T1000 (cell line): ENCODE results near the gene HMCES.
"Not testable (repeated sequence)": the region's sequence is repeated elsewhere in the genome, so short reads cannot be mapped to it uniquely, and the experiment has no call there.

Experiments used
- DNase-seq: peaks from one replicate; lab custom pipeline; 2025; ENCODE audit warnings: mixed read lengths; lab: John Stamatoyannopoulos, UW

The HMCES gene

DNA sequence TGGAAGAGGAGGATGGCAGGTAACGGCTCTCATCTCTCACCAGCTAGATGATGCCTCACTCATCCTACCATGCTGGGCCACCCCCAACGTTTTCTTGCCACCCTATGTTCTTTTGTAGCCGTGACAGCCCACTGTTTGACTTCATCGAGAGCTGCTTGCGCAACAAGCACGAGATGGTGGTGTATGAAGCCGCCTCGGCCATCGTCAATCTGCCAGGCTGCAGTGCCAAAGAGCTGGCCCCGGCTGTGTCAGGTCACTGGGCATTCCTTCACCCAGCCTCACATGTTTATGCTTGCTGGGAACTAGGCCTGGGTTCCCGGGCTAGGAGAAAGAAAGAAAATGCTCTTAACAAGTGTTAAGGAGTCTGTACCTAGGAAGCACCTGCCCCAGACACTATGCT lies 21.1 kb upstream of the HMCES start:
- DNase-seq = no peak

DNA sequence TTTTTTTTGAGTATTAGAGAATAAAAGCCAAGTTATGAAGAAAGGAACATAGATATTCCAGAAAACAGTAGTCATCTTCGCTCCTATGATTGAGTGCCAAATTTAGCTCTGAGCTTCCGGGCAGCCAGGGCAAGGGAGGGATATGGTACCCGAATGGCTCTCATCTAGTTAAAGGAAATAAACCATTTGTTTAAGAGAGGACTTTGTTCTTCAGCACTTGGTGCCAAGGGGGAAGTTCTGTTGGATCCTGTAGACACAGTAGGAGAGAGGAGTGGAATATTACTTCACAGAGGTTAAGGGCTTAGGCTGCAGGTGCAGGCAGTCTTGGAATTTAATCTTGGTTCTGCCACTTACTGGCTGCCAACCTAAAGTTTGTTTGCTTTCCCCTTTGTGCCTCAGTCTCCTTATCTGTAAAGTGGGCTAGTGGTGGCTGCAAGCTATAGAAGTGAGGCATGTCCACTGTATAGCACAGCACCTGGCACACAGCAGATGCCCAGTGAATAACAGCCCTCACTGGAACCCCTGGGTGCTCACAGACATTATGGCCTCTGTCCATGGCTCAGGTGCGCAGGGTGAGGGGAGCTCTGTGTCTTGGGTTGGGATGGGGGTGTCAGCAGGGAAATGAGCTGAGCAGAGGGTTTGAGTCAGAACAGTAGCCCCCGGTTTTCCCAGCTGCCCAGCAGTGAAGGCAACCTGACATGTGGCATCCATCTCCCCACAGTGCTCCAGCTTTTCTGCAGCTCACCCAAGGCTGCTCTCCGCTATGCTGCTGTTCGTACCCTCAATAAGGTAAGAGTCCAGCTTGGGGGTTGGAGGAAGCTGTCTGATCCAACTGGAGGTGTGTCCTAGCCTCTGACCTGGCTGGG lies 18.8 kb upstream of the HMCES start:
- DNase-seq = no peak

DNA sequence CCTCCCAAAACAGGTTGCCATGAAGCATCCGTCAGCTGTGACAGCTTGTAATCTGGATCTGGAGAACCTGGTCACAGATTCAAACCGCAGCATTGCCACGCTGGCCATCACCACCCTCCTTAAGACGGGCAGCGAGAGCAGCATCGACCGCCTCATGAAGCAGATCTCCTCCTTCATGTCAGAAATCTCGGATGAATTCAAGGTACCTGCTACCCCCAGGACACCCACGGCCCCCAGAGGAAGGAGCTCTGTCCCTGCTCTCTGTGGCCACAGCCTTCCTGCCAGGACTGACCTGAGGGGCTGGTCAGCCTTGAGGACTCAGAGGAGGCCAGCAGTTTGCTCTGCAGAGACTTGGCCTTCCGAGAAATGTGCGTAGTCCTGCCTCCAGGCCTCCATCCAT lies 18.1 kb upstream of the HMCES start:
- no peak for DNase-seq

DNA sequence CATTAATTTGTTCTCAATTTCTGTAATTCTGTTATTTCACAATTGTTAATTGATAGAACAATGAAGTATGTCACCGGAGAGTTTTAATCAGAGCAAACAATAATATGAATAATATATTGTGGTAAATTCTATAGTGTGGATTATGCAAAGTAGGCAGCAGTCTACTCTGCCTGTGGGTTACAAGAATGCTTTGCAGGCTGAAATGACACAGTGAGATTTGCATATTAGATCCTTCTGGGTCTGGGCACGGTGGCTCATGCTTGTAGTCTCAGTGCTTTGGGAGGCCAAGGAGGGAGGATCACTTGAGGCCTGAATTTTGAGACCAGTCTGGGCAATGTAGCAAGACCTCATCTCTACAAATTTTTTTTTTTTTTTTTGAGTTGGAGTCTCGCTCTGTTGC lies 16.8 kb upstream of the HMCES start:
- no peak for DNase-seq

DNA sequence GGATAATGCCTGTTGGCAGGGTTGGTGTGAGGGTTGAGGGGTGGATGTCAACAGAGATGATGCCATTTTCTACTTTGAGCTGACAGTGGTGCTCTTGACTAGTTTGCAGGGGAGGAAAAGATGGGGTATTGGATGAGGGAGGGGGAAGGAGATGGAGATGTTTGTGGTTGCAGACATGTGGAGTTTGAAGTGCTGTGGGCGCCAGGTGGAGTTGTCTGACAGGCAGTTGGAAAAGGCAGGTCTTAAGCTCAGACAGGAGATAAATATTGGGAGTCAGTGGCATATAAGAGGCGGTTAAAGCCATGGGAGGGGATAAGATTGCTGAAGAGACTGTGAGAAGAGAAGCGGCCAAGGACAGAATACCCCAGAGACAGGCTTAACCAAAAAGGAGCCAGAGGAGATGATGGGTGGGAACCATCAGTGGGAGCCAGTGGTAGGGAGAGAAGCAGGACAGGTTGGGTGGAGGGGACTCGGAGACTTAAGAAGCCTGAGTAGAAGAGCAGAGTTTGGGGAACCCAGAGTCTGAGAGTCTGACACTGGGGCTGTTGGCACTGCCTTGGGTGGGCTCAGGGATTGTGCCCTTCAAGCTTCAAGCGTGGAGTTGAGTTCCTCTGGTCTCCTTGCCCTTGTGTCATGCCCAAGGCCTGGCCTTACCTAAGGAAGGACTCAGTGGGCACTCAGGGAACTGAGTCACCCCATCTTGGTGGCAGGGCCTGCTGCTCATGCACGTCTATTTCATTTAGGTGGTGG lies 15.3 kb upstream of the HMCES start:
- DNase-seq = no peak

DNA sequence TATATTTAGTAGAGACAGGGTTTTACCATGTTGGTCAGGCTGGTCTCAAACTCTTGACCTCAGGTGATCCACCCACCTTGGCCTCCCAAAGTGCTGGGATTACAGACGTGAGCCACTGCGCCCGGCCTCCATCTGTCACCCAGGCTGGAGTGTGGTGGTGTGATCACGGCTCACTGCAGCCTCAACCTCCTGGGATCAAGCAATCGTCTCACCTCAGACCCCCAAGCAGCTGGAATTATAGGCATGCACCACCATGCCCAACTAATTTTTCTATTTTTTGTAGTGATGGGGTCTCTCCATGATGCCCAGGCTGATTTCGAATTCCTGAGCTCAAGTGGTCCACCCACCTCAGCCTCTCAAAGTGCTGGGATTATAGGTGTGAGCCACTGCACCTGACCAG lies 13.7 kb upstream of the HMCES start:
- DNase-seq = not testable (repeated sequence)

DNA sequence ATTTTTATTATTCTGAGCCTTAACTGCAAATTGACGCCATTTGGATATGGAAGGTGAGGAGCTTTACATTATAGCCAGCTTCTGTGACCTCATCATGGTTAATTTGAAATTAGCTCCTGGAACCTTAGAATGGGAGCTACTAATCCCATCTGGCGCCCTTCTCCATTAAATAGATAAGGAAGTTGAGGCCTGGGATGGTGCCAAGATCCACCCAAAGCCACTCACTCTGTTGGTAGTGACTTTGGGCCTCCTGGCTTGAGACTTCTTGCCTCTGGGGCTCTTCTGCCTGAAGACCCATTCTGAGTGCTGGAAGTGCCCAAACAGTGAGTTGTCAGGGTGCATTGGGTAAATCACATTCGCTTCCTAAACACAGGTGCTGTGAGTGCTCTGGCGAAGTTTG lies 12.0 kb upstream of the HMCES start:
- DNase-seq = no peak

DNA sequence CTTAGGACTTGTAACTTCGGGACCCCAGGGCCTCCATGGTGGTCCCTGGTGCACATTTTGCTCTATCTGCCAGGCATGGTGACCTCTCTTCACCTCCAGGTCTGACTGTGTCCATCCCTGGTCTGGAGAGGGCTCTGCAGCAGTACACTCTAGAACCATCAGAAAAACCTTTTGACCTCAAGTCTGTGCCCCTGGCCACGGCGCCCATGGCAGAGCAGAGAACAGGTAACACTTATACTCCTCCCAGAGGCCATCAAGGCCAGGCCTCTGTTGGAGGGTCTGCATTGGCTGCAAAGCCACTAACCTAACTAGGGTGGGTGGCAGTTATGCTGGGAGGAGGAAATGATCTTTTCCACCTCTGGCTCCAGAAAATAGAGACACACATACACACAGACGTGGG lies 10.3 kb upstream of the HMCES start:
- DNase-seq = no peak

DNA sequence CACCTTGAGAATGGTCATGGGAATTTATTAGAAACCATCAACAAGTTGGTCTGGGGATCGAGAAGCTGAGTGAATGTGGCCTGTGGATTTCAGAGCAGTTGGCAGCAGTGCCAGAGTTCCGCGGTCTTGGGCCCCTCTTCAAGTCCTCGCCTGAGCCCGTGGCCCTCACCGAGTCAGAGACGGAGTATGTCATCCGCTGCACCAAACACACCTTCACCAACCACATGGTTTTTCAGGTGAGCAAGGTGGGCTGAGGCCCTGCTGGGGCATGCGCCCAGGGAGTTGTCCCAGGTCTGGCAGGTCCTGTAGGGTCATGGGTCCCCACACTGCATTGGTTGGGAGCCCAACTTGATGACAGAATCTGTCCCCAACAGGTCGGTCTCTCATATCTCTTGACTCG lies 7.0 kb upstream of the HMCES start:
- no peak for DNase-seq

DNA sequence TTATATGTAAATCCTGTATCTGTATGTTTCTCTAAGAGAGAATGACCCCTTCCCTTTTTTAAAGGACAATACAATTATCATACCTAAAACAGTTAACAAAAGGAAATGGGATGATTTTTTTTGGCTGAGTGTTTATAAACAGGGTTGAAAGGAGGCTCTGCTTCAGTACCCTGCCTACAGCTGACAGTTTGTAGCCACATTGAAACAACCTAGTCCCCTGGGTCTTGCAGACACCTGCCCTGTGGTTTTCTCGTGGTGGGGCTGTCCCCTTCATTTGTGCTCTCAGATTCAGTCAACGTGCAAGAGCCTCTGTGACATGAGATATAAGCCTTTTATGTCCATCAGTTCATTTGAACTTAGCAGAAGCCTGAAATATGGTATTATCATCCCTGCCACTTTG lies 2.3 kb upstream of the HMCES start:
- DNase-seq = no peak

DNA sequence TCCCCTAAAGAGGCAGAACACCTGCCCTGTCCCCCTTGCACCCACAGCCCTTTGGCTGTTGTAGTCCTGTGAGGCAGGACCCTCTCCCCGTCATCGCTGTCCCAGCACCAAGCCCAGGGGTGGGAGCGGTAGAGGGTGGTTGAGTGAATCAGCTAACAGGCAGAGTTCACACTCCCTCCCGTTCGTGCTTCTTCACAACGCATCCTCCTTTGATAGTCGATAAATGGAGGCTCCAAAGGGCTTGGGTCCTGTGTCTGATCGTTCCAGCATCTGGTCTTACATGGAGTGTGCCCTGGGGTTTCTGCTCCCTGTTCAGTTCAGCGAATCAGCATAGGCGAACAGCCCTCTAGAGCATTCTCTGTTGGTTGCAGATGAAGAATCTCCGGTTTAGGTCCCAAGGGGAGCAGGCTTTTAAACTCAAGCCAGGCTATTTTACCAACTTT lies 820 bp upstream of the HMCES start:
- DNase-seq = no peak

DNA sequence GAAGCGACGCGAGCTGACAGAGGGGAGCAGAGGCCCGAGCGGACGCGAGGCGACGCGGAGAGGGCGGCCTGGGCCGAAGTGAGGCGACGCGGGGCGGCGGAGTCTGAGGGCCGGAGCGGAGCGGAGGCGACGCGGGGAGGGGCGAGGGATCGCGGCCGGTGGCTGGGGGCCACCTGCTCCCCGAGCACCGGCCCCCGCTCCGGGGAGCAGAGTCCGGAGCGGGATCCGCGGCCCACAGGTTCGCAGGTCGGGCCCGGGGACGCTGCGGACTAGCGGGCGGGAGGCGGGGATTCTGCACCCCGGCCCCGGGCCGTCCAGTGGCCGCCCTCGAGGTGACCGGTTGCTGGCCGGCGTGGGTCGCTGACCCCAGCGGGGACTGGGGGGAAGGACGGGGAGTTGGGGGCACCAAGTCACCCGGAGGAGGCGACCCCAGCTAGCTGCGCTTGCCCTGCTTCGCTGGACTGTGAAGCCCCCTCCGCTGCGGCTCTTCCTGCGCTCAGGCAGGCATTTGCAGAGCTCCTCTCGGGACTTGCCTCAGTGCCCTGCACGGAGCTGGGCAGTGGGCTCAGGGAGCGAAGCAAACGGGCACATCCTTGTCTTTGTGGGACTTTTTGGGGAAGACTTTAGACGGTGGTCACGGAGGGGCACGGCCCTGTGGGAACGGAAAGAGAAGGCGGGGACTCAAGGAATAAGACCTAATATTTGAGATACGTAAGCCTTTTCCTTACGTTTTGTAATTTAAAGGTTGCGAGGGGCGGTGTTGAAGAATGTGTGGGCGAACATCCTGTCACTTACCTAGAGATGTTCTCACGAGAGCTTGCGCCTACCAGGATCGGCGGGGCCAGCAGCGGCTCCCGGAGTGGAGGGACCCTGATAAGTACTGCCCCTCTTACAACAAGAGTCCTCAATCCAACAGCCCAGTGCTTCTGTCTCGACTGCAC lies 566 bp downstream of the HMCES start:
- DNase-seq = no peak

DNA sequence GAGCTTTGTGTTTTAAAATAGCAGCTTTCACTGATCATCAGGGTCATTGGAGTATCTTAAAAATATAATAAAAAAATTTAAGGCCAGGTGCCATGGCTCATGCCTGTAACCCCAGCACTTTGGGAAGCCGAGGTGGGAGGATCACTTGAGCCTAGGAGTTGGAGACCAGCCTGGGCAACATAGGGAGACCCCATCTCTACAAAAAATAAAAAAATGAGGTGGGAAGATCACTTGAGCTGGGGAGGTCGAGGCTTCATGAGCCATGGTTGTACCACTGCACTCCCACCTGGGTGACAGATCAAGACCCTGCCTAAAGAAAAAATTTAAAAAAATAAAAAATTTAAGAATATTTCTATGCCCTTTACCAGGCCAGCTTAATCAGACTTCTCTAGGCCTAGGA lies 1.5 kb downstream of the HMCES start:
- DNase-seq = no peak

DNA sequence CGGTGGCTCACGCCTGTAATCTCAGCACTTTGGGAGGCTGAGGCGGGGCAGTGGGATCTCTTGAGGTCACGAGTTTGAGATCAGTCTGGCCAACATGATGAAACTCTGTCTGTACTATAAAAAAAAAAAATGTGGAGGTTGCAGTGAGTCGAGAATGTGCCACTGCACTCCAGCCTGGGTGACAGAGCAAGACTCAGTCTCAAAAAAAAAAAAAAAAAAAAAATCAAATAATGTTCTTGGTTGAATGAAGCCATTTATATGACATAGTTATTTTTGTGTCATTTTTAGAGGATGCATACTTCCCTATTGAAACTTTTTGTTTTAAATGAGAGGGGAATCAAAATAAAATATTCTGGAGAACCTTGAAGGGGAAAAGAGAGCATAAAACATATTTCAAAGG lies 3.1 kb downstream of the HMCES start:
- no peak for DNase-seq

DNA sequence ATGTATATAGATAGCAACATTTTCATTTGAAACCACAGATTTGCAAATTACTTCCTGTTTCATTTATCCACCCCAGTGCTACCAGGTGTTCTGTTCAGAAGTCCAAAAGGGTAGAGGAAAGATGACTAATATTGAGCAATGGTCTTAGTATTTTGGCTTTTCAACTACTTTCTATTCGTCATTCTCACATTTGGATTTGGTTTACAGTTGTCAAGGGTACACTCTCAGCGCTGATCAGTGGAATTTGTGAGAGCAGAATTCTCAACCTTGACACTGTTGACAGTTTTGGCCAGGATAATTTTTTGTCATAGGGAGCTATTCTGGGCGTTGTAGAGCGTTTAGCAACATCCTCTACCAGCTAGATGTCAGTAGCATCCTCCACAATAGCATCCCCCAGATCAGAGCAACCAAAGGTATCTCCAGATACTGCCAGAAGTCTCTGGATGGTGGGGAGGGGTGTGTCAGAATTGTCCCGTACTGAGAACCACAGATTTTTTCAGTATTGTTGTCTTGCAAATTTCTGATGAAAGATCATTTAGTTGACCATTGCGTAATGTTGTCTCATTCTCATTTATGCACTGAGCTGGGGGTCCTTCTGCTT lies 4.2 kb downstream of the HMCES start:
- no peak for DNase-seq

DNA sequence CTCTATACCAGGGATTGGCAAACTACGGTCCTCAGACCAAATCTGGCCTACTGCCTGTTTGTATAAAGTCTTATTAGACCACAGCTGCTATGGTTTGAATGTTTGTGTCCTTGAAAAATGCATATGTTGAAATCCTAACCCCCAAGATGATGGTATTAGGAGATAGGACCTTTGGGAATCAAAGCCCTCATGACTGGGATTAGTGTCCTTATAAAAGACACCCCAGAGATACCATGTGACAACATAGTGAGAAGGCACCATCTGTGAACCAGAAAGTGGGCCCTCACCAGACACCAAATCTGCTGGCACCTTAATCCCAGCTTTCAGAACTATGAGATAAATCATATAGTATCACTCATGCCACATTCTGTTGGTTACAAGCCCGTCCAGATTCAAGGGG lies 7.4 kb downstream of the HMCES start:
- DNase-seq = no peak

DNA sequence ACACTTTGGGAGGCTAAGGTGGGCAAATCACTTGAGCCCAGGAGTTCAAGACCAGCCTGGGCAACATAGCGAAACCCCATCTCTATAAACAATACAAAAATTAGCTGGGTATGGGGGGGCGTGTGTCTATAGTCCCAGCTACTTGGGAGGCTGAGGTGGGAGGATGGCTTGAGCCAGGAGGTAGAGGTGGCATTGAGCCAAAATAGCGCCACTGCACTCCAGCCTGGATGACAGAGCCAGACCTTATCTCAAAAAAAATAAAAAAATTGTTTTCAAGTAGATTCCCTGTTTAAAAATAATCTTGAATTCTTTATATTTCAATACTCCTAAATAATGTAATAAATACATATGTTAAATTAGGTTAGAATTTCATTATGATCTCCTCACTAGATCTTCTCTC lies 9.8 kb downstream of the HMCES start:
- DNase-seq = no peak

DNA sequence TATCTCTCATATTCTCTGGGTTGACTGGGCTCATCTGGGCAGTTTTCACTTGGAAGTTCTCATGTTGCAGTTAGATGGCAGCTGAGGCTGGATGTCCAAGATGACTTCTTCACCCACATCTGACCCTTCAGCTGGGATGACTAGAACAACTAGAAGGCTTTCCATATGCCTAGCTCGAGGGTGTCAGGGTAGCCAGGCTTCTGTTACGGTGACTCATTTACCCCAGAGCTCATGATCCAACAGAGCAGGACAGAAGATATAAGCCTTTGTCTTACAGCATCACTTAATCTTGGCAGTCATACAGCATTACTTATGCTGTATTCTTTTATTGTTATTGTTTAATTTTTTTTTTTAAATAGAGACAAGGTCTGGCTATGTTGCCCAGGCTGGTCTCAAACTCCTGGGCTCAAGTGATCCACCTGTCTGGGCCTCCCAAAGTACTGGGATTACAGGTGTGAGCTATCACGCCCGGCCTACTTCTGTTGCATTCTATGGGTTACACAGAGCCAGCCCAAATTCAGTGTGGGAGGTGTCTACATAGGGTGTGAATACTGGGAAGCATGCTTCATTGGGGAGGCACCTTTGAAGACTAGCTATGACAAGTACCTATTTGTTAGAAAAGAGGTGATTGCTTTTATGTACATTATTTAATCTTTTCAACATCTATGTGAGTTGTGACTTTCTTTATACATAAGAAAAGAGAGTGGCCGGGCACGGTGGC lies 10.7 kb downstream of the HMCES start:
- DNase-seq = no peak

DNA sequence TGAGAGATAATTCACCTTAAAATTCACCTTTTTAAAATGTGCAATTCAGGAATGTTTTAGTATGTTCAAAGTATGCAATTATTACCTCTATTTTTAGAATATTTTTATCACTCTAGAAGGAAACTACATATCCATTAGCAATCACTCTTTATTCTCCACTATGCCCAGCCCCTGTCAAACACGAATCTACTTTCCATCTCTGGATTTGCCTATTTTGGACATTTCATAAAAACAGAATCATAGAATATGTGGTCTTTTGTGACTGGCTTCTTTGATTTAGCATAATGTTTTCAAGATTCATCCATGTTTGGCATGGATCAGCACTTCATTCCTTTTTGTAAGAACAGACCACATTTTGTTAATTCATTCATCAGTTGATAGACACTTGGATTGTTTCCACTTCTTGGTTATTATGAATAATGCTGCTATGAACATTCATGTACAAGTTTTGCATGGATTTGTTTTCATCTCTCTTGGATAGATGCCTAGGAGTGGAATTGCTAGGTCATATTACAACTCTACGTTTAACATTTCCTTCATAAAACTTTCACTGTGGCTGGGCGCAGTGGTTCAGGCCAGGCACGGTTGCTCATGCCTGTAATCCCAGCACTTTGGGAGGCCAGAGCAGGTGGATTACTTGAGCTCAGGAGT lies 12.7 kb downstream of the HMCES start:
- DNase-seq = no peak

DNA sequence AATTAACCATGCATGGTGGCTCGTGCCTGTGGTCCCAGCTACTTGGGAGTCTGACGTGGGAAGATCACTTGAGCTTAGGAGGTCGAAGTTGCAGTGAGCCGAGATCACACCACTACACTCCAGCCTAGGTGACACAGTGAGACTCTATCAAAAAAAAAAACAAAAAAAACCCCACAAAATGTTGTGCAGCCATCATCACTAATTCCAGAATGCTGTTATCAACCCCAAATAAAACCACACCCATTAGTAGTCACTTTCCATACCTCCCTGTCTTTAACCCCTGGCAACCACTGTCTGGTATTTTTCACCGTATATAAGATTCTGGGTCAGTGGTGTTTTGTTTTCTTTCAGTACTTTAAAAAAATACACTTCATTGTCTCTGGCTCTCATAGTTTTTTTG lies 16.6 kb downstream of the HMCES start:
- DNase-seq = no peak
